Loucy (cell line): ENCODE results near the gene NUS1.

ENCODE experiments used
- H2AFZ ChIP-seq: fragments of 200-600 bp; sonication (generic); 2 replicates; pipeline ENCODE4 v1.6.0; 2016; ENCODE audit warnings: antibody characterized with exemption, mild to moderate bottlenecking, low read length, moderate library complexity
- H3F3A ChIP-seq: fragments of 200-600 bp; 2 replicates; pipeline ENCODE4 v1.6.0; 2016; ENCODE audit warnings: antibody characterized with exemption, low read depth, mild to moderate bottlenecking
- H3K27me3 ChIP-seq: fragments of 200-600 bp; sonication (generic); 2 replicates; pipeline ENCODE4 v1.6.1; 2014; ENCODE audit warnings: low read length, mild to moderate bottlenecking; ENCODE audit not compliant: insufficient read depth, poor library complexity, severe bottlenecking
- H3K36me3 ChIP-seq: fragments of 200-600 bp; sonication (generic); 2 replicates; pipeline ENCODE4 v1.6.1; 2016; ENCODE audit warnings: low read length; ENCODE audit not compliant: insufficient read depth
- H3K4me1 ChIP-seq: fragments of 200-600 bp; sonication (generic); 2 replicates; pipeline ENCODE4 v1.5.1; 2014; ENCODE audit warnings: low read length, mild to moderate bottlenecking; ENCODE audit not compliant: insufficient read depth, poor library complexity, severe bottlenecking
- H3K4me2 ChIP-seq: fragments of 200-600 bp; sonication (generic); 2 replicates; pipeline ENCODE4 v1.6.0; 2014; ENCODE audit warnings: antibody characterized with exemption, low read length, low read depth, mild to moderate bottlenecking; ENCODE audit not compliant: poor library complexity, severe bottlenecking
- H3K4me3 ChIP-seq: fragments of 200-600 bp; sonication (generic); 2 replicates; pipeline ENCODE4 v1.5.1; 2014; ENCODE audit warnings: low read length, mild to moderate bottlenecking, mixed read lengths; ENCODE audit not compliant: poor library complexity, severe bottlenecking
- H3K79me2 ChIP-seq: fragments of 200-600 bp; sonication (generic); 2 replicates; pipeline ENCODE4 v1.6.1; 2014; ENCODE audit warnings: low read length; ENCODE audit not compliant: insufficient read depth
- H3K9ac ChIP-seq: fragments of 200-600 bp; sonication (generic); 2 replicates; pipeline ENCODE4 v1.6.0; 2014; ENCODE audit warnings: mild to moderate bottlenecking, low read depth, low read length, moderate library complexity; ENCODE audit not compliant: poor library complexity, severe bottlenecking
- H3K9me2 ChIP-seq: fragments of 200-600 bp; sonication (generic); replicated peaks from 2 replicates; pipeline ENCODE4 v1.6.1; 2016; ENCODE audit warnings: low read depth, low read length, mixed read lengths
- H3K9me3 ChIP-seq: fragments of 200-600 bp; sonication (generic); 2 replicates; pipeline ENCODE4 v1.6.1; 2014; ENCODE audit warnings: mild to moderate bottlenecking, antibody characterized with exemption, low read length, low read depth; ENCODE audit not compliant: insufficient read depth
- H4K20me1 ChIP-seq: fragments of 200-600 bp; sonication (generic); 2 replicates; pipeline ENCODE4 v1.6.0; 2014; ENCODE audit warnings: antibody characterized with exemption, low read length, mild to moderate bottlenecking; ENCODE audit not compliant: insufficient read depth, poor library complexity, severe bottlenecking
- EZH2phosphoT487 ChIP-seq: fragments of 200-600 bp; IDR thresholded peaks from 2 replicates; pipeline ENCODE4 v1.6.1; 2018; ENCODE audit warnings: antibody characterized with exemption, mild to moderate bottlenecking, moderate library complexity, borderline replicate concordance
- TF ChIP-seq, protein P1 (sequence below): fragments of 200-600 bp; sonication (generic); conservative IDR thresholded peaks from 2 replicates; pipeline ENCODE4 v1.5.1; 2014; ENCODE audit warnings: mild to moderate bottlenecking, antibody characterized with exemption, low read length

The NUS1 gene

DNA sequence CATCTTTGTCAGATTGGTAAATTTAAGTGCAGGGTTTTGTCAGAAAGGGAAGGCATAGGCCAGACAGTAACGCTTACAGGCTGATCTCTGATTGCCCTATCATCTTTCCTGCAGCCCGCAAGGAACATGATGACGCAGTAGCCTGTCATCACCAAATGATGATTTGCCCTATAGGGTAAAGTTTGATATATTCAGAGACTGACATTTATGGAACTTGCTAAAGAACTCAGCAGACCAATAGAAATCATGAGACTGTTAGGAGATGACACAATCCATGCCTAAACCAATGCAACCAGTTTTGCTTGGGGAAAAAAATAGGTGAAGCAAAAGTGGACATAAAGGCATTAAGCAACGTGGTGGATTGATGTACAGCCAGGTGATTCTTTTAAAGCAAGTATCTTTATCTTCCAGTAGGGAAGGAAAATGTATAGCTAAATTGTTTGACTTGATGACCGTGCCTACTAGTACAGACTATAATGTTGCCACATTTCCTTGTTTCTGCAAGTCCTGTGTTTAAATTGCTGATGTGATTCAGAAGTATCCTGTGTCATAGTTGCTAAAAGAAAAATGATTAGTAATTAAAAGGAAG is 2.4 kb downstream of the NUS1 start:
- Histone ChIP-seq H4K20me1 (peaks cover 65% of the 10 kb centered on the region), H3K36me3 (no peaks in the 10 kb centered on the region), H3K4me3 (peak overlapping the region; percentile 87), H3K9me2 (no peaks in the 10 kb centered on the region), H3K27me3 (no peaks in the 10 kb centered on the region), H3K9me3 (no peaks in the 10 kb centered on the region), H3K79me2 (peaks cover 84% of the 10 kb centered on the region), H3K9ac (peak overlapping the region; percentile 50), H3F3A (no peaks in the 10 kb centered on the region), H2AFZ (no peak overlapping the region), H3K4me1 (peaks cover 55% of the 10 kb centered on the region), H3K4me2 (peak overlapping the region; percentile 93)
- TF ChIP-seq EZH2phosphoT487: no peak
- TF ChIP-seq, protein P1, sequence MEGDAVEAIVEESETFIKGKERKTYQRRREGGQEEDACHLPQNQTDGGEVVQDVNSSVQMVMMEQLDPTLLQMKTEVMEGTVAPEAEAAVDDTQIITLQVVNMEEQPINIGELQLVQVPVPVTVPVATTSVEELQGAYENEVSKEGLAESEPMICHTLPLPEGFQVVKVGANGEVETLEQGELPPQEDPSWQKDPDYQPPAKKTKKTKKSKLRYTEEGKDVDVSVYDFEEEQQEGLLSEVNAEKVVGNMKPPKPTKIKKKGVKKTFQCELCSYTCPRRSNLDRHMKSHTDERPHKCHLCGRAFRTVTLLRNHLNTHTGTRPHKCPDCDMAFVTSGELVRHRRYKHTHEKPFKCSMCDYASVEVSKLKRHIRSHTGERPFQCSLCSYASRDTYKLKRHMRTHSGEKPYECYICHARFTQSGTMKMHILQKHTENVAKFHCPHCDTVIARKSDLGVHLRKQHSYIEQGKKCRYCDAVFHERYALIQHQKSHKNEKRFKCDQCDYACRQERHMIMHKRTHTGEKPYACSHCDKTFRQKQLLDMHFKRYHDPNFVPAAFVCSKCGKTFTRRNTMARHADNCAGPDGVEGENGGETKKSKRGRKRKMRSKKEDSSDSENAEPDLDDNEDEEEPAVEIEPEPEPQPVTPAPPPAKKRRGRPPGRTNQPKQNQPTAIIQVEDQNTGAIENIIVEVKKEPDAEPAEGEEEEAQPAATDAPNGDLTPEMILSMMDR: no peak

- Histone ChIP-seq H3K4me1 (peaks cover 53% of the 10 kb centered on the region), H3K27me3 (no peaks in the 10 kb centered on the region), H3K9me2 (no peaks in the 10 kb centered on the region), H3K79me2 (peaks cover 99% of the 10 kb centered on the region), H4K20me1 (peaks cover 86% of the 10 kb centered on the region), H3K9me3 (no peaks in the 10 kb centered on the region), H3K36me3 (no peaks in the 10 kb centered on the region; the same call in 1 of the 2 replicates), H3F3A (no peaks in the 10 kb centered on the region), H3K4me2 (peak overlapping the region; percentile 93), H2AFZ (no peak overlapping the region), H3K9ac (peak overlapping the region; percentile 35), H3K4me3 (peak overlapping the region; percentile 87)
- TF ChIP-seq EZH2phosphoT487: no peak
- TF ChIP-seq, protein P1: no peak
Measured at GRCh38 chr6:117681162-117681741, 6.0 kb downstream of the NUS1 start.

DNA sequence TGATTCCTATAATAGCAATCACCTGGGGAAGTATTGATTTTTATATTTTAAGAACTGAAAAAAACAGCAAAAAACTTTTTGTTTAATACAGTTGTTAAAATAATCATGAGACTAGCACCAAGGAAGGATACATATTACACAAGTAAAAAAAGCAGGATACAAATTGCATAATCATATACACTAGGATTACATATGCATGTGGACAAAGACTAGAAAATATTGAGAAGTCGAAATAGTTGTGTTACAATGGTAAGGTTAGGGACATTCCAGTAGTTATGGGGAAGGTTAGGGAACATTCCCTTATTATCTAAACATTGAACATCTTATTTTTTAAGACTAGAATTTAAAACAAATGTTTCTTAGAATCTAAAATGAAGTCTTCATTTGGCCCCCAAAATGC is 9.5 kb downstream of the NUS1 start:
- H3K36me3 ChIP-seq: no peaks in the 10 kb centered on the region; the same call in 1 of the 2 replicates
- no peaks in the 10 kb centered on the region for H3K9me3 ChIP-seq
- H3K9ac ChIP-seq: no peak overlapping the region
- H4K20me1 ChIP-seq: peaks cover 73% of the 10 kb centered on the region
- no peaks in the 10 kb centered on the region for H3K27me3 ChIP-seq
- H3K4me3 ChIP-seq: no peak overlapping the region
- H3K4me1 ChIP-seq: peaks cover 23% of the 10 kb centered on the region
- no peak overlapping the region for H3K4me2 ChIP-seq
- H2AFZ ChIP-seq: no peak overlapping the region
- H3K9me2 ChIP-seq: no peaks in the 10 kb centered on the region
- TF ChIP-seq, protein P1: no peak
- TF ChIP-seq EZH2phosphoT487: no peak
- H3F3A ChIP-seq: no peaks in the 10 kb centered on the region
- H3K79me2 ChIP-seq: peaks cover 99% of the 10 kb centered on the region
